Mononuclear cell (primary cell): ENCODE results near the gene NIPAL4. TPM values are rescaled to one million over a fixed set of nuclear protein-coding genes. Genes with fewer than 3 reads are reported as not detected.
"Not testable (repeated sequence)": the region's sequence is repeated elsewhere in the genome, so short reads cannot be mapped to it uniquely, and the experiment has no call there.

Source experiments
- H3K27me3 ChIP-seq: 2 replicates; pipeline ENCODE4 v1.6.0; 2011; ENCODE audit warnings: low read length, control low read depth; ENCODE audit not compliant: insufficient read depth
- H3K4me1 ChIP-seq: 2 replicates; pipeline ENCODE4 v1.5.1; 2011; ENCODE audit warnings: mild to moderate bottlenecking, low read length, control low read depth; ENCODE audit not compliant: insufficient read depth
- H3K4me3 ChIP-seq: 2 replicates; pipeline ENCODE4 v1.5.1; 2011; ENCODE audit warnings: mild to moderate bottlenecking, low read length, moderate library complexity
- H3K9me3 ChIP-seq: 2 replicates; pipeline ENCODE4 v1.5.1; 2011; ENCODE audit warnings: low read depth, mild to moderate bottlenecking, control low read depth, low read length
- total RNA-seq: library from RNA; depleted of rRNA; stranded (reverse); fragments of >200 nt; gene quantifications from one replicate; pipeline ENCODE4 v1.2.3, GENCODE V29; 2012

The NIPAL4 gene
- total RNA-seq, 1 donor, result 11.5 TPM

DNA sequence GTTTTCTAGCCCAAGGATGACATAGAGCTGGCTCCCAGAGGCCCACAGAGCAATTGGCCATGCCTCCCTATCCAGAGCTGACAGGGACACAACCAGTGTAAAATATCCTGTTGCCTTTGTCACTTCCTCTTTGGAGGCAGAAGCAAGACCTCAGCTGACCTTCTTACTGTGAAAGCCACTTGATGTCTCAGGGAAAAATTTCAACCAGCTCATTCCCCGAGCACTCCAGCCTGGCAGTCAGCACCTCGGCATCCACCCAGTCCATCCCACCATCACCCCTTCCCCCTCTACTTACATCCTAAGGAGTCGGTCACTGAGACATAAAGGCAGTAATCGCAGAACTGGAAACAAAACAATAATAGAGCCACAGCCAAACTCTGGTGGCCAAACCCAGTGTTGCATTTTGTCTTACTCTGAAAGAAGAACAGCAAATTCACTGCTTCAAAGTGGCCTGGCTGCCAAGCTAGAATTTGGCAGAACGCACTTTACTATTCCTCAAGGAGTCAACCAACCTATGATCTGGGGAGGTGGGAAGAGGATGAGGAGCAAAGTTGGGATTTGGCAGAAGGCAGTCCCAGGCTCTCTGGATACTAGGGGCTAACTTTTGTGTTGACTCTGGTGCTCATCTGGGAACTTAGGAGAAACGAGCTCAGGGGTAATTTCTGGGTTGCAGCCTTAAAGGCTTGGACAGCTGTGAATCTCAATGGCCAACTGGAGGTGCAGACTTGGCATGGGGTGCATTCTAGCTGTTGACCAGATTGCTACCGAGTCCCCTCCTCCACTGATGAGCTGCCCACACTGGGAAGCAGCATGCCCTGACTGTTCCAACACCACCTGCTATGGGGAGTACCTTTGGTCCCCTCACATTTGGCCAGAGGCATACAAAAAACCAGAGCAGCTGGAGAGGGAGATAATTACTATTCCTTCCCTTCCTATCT, 13.6 kb downstream of the NIPAL4 start:
- no peaks in the 10 kb centered on the region for H3K9me3 ChIP-seq
- no peaks in the 10 kb centered on the region for H3K27me3 ChIP-seq
- peaks cover 18% of the 10 kb centered on the region for H3K4me1 ChIP-seq
- no peak overlapping the region for H3K4me3 ChIP-seq

DNA sequence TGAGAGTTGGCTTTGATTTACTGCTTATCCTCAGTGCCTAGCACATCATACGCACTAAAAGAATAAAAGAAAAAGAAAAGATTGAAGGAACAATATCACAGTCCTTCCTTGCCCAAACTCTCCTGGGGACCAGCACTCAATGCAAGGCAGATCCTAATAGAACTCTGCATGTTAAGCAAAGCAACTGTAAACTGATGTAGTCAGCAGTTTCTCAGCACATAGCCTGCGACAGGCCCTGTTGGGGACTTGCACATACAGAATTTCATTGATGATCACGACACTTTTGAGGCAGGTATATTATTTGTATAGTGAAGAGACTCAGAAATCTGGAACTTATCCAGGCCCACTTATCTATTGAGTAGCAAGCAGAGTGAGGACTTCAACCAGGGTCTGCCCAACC, 15.4 kb downstream of the NIPAL4 start:
- Histone ChIP-seq H3K4me1 (peaks cover 36% of the 10 kb centered on the region), H3K9me3 (no peaks in the 10 kb centered on the region), H3K4me3 (no peak overlapping the region), H3K27me3 (no peaks in the 10 kb centered on the region)

DNA sequence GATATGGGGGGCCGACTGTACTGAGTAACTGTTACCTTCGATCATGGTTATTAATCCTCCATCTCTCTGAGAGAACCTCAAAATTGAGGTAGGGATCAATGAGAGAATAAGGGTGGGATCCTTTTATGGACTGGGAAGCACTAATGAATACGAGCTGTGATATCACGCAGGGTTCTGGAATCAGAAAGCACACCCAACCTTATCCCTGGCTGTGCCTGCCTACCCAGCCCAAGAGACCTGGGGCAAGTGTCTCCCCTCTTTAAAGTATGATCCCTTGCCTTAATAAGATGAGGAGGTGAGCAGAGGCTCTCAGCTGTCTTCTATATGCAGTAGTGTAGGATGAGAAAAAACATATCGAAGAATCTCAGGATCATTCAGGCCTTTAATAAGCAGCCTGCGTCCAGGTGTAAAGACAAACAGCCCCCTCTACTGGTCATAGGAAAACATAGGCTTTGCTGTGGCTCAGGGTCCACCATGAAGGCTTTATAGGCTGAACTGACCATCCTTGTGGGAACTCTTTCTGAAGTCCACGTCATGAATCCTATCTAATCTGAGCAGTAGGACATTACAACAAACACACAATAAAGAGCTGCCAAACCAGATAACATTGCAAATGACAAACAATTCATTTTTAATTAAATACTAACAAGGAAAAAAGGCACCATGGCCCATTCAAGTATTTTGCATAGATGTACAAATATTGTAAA, 16.8 kb downstream of the NIPAL4 start:
- Histone ChIP-seq H3K27me3 (no peaks in the 10 kb centered on the region), H3K9me3 (no peaks in the 10 kb centered on the region), H3K4me3 (no peak overlapping the region), H3K4me1 (peaks cover 50% of the 10 kb centered on the region)

DNA sequence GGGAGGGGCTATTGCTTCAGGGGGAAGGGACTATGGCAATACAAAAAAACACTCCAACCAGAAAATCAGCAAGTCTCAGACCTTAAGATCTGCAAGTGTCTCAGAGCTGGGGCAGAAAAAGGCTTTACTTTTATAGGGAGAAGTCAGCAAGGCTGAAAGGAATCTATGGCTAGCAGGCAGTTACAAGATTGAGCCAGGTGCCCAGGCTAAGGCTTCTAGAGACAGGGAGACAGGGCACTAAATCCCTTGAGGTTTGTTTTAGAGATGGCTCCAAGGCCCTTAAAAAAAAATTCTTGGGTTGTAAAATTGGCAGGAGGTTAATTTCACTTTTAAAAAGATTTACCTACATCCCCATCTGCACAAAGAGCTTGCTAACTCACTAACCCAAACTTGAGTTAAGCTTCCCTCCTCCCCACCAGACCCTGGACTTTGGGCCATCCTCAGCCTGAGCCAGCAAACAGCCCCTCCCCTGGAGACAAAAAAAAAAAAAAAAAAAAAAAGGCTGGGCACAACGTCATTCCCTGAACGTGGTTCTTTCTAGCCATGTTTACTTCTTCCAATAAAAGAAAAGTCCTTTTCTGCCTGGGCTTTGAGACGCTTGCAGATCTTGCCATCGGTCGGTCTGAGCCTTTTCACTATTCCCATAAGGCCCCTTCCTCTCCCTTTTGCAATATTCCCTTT, 17.9 kb downstream of the NIPAL4 start:
- Histone ChIP-seq H3K4me1 (peaks cover 50% of the 10 kb centered on the region), H3K9me3 (no peaks in the 10 kb centered on the region), H3K4me3 (no peak overlapping the region), H3K27me3 (no peaks in the 10 kb centered on the region)

DNA sequence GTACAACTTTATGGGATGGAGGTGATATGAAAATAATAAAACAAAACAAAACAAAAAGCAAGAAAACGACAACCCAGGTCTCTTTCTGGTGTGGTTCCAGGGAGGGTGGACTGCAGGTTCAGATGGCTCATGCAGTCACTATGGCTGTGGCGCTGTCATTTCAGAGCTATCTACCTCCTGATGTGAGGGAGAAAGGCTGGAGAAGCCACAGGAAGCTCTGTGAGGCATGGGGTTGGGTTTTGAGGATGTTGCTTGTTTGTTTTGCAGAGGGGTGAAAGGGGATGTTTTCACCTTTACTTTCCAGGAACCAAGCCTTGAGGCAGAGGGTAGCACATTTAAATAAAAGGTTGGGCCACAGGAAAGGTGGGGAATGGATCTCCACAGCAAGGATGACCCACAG, 18.7 kb downstream of the NIPAL4 start:
- H3K4me1 ChIP-seq, result peaks cover 43% of the 10 kb centered on the region

DNA sequence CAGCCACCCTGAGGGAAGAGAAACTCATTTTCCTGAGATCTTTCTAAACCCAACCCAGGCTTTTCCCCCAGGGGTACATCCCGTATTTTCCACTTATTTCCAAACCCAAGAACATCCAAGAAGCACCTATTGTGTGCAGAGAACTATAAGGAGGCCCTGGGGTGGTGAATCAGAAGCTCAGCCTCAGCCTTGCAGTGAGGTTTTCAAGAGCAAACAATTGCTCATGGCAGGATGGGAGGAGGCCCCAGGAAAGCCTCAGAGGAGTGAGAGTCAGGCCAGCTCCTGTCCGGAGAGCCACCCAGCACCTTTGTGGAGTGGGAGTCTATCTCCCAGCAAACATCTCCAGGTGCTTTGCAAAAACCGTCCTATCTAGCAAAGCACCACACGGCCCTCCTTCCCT, 19.2 kb downstream of the NIPAL4 start:
- H3K27me3 ChIP-seq, result no peaks in the 10 kb centered on the region
- no peaks in the 10 kb centered on the region for H3K9me3 ChIP-seq
- peaks cover 42% of the 10 kb centered on the region for H3K4me1 ChIP-seq
- no peak overlapping the region for H3K4me3 ChIP-seq

More for the DNA sequence above, 18.7 kb downstream of the NIPAL4 start:
- Histone ChIP-seq H3K9me3 (no peaks in the 10 kb centered on the region), H3K27me3 (no peaks in the 10 kb centered on the region), H3K4me3 (no peak overlapping the region)

DNA sequence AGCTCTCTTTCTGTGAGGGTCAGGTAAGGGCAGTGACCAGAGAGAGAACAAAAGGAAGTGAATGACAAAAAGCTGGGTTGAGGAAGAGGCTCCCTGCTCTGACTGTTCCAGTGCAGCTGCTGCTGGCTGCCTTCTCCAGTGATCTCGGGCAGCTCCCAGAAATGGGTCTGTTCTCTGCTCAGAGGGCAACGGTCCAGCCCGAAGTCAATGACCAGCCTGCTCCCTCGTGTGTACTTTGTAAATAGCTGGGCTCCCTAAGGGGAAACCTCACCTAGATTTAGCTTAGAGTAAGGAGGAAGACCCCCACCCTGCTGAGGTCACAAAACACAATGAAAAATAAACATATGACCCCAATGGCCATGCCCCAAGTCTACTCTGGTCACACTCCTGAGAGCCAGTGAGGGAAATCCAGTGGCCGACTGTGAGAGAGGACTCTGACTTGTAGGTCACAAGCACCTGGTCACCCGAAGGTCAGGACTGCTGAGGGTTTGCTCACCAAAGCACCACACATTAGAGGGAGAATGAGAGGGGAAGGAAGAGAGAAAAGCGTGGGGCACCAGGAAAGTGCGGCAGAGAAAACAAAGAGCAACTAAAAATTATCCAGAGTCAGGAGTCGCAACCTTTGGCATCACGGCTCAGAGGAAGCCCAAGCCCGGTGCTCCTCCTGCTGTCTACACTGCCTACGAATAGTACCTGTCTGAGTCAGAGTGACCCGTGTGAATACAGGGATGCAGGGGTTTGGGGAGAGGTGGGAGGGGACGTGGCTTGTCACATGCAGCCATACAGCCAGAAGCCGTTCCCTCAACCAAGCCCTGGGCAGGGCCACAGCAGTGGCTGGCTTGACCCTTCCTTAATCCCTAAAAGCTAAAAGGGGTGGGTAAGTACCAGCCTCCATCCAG, 19.8 kb downstream of the NIPAL4 start:
- Histone ChIP-seq H3K9me3 (no peaks in the 10 kb centered on the region), H3K4me3 (no peak overlapping the region), H3K27me3 (no peaks in the 10 kb centered on the region), H3K4me1 (peaks cover 49% of the 10 kb centered on the region)

DNA sequence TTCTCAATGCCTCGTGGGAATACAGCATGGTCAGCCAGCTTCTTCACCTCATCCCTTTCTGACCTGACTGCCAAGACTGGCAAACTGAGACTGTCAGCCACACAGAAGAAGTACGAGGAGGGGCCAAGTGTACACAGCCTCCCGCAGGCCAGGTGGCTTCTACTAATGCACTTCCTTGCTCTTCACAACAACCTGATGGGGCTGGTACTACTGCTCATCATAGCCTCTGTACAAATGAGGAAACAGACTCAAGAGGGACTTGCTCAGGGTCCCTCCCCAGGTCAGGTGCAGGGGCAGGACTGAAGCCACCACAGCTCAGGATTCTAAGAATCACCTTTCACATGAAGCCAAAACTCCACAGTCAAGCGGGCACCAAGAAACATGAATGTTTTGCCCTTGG, 21.3 kb downstream of the NIPAL4 start:
- Histone ChIP-seq H3K4me3 (no peak overlapping the region), H3K4me1 (peaks cover 63% of the 10 kb centered on the region)

DNA sequence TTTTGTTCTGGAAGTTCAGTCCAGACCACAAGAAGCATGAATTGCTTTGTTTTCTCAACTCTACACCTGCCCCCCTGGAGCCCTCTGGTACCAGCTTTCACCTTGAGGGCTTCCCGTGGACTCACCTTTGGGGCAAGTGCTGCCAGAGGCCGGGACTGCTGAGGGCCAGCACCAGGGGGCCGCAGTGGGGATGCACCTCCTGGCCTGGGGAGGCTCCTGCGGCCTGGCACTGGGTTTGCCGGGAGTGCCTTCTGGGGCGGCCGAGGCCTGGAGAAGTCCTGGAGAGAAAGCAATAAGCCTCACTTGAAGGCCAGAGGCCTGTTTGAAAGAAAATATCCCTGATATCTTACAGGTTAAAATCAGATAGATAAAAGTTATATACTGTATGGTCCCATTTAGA, 21.7 kb downstream of the NIPAL4 start:
- Histone ChIP-seq H3K4me3 (no peak overlapping the region), H3K27me3 (no peaks in the 10 kb centered on the region), H3K9me3 (no peaks in the 10 kb centered on the region), H3K4me1 (peaks cover 67% of the 10 kb centered on the region)

More for the DNA sequence above, 21.3 kb downstream of the NIPAL4 start:
- Histone ChIP-seq H3K27me3 (no peaks in the 10 kb centered on the region), H3K9me3 (no peaks in the 10 kb centered on the region)

DNA sequence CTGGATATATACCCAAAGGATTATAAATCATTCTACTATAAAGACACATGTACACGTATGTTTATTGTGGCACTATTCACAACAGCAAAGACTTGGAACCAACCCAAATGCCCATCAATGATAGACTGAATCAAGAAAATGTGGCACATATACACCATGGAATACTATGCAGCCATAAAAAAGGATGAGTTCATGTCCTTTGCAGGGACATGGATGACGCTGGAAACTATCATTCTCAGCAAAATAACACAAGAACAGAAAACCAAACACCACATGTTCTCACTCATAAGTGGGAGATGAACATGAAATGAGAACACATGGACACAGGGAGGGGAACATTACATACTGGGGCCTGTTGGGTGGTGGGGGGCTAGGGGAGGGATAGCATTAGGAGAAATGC, 22.7 kb downstream of the NIPAL4 start:
- not testable (repeated sequence) for H3K27me3 ChIP-seq, H3K9me3 ChIP-seq, H3K4me3 ChIP-seq
- peaks cover 77% of the 10 kb centered on the region for H3K4me1 ChIP-seq

DNA sequence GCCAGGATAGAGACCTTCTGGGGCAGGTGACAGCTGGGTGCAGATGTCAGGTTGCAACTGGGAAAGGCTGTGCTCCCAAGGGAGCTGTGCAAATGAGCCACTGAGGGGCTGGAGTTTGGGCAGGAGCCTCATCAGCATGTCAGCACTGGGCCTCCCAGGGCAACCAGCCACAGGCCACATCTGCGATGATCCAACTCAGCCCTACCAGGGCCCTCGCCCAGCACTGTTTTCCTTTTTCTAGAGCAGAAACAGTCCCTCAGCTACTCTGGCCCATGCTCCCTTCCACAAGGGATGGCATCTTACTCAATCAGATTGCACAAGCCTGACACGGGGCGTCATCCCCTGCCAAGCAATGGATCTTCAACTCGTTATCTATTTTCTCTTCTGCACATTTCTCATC, 24.8 kb downstream of the NIPAL4 start:
- H3K27me3 ChIP-seq, result no peaks in the 10 kb centered on the region
- no peak overlapping the region for H3K4me3 ChIP-seq
- H3K9me3 ChIP-seq, result no peaks in the 10 kb centered on the region
- peaks cover 64% of the 10 kb centered on the region for H3K4me1 ChIP-seq

DNA sequence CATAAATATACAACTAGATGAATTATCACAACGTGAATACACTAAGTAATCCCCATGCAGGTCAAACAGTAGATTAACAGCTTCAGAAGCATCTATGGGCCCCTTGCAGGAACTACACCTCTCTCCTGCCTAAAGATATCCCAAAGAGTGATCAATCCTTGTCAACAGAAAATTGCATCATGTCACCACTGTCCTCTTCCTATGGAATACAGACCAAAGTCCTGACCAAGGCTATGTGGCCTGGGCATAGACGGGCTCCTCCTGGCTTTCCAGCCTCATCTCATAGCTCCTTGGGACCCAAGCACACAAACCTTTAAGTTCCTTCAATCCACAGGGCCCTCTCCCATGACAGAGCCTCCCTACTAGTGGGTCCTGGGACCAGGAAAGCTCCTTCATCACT, 25.3 kb downstream of the NIPAL4 start:
- H3K27me3 ChIP-seq, result no peaks in the 10 kb centered on the region
- H3K4me1 ChIP-seq, result peaks cover 59% of the 10 kb centered on the region
- no peak overlapping the region for H3K4me3 ChIP-seq

DNA sequence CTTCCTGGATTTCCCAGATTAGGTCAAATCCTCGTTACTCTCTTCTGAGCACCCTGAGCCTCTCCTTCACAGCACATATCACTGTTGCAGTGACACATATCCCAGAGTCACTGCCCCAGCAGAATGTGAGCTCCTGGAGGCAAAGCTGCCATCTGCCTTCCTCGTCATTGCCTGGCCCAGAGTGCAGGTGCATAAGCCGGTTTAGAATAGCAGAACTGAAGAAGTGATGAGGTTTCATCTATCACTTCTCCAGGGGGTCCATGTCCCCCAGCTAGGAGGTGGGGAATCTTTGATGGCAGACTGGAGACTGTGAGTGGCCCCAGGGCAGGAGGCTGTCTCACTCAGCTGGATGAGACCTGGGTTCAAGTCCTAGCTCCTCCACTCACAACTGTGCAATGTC, 25.8 kb downstream of the NIPAL4 start:
- Histone ChIP-seq H3K27me3 (no peaks in the 10 kb centered on the region), H3K9me3 (no peaks in the 10 kb centered on the region), H3K4me1 (peaks cover 54% of the 10 kb centered on the region), H3K4me3 (no peak overlapping the region)

More for the DNA sequence above, 25.3 kb downstream of the NIPAL4 start:
- no peaks in the 10 kb centered on the region for H3K9me3 ChIP-seq

DNA sequence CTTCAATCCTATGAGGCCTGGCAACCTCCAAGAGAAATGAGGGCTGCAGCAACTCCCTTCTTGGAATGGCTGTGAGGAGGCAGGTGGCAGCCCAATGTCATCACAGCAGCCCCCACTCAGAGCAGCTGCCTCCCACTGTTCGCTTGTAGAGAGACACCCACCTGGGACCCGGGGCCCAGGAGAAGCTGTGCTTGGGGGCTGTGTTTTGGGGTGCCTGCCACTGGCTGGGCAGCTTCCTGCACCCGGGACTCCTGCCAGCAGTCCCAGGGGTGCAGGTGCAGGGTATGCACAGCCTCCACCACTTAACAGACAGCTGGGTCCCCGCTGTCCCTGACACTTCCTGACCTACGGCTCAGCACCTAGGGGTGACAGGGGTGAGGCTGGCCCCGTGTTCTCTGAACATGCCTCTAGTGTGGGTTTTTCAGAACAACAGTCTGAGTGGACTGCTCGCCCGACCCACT, 26.2 kb downstream of the NIPAL4 start:
- H3K27me3 ChIP-seq, result no peaks in the 10 kb centered on the region
- peaks cover 50% of the 10 kb centered on the region for H3K4me1 ChIP-seq
- H3K4me3 ChIP-seq, result no peak overlapping the region
- H3K9me3 ChIP-seq, result no peaks in the 10 kb centered on the region
